Ovary (tissue), 9 donors: ENCODE results near the gene SESN1. TPM values are rescaled to one million over a fixed set of nuclear protein-coding genes. Genes with fewer than 3 reads are reported as not detected.

Source experiments
- DNase-seq, 5 donors: peaks; one replicate each; pipeline ENCODE4 v3.0.0-alpha.2; 2019 to 2020
- H3K27ac ChIP-seq, 2 donors: fragments of 200-600 bp; one replicate each; pipeline versions ENCODE4 v1.5.1 to v1.8.0; 2019 to 2022
- H3K27me3 ChIP-seq: fragments of 200-600 bp; one replicate; pipeline ENCODE4 v1.8.0; 2022
- H3K36me3 ChIP-seq: fragments of 200-600 bp; sonication (generic); one replicate; pipeline ENCODE4 v1.5.1; 2019
- H3K4me1 ChIP-seq: one replicate; pipeline ENCODE4 v1.8.1; 2013; ENCODE audit warnings: mild to moderate bottlenecking, moderate library complexity; ENCODE audit not compliant: insufficient read depth
- H3K4me3 ChIP-seq: fragments of 200-600 bp; sonication (generic); one replicate; pipeline ENCODE4 v1.5.1; 2017
- H3K9me3 ChIP-seq, 2 donors: fragments of 200-600 bp in 1 of 2; sonication (generic) in 1 of 2; one replicate each; pipeline versions ENCODE4 v1.5.1 to v1.8.1; 2013 to 2019; ENCODE audit warnings: mild to moderate bottlenecking in 1 of 2, moderate library complexity in 1 of 2
- CTCF ChIP-seq, 3 donors: fragments of 450-650 bp in 2 of 3; fragments of 200-600 bp in 1 of 3; IDR thresholded peaks; one replicate each; pipeline versions ENCODE4 v1.5.1 to v1.8.0; 2016 to 2022; ENCODE audit warnings: antibody characterized with exemption in 3 of 3, mild to moderate bottlenecking in 1 of 3
- EP300 ChIP-seq: sonication (generic); formaldehyde crosslinking; IDR thresholded peaks from one replicate; pipeline ENCODE4 v1.6.1; 2017; ENCODE audit warnings: antibody characterized with exemption
- POLR2A ChIP-seq: fragments of 450-650 bp; IDR thresholded peaks from one replicate; pipeline ENCODE4 v1.6.1; 2017; ENCODE audit warnings: antibody characterized with exemption, mild to moderate bottlenecking, moderate library complexity
- WGBS, 3 donors: extraction: QIAGEN DNeasy Blood & Tissue Kit in 1 of 3; methylation state at CpG; one replicate each; pipeline versions ENCODE4 v1.1.5 to v1.1.7; 2013 to 2017; 5-methylcytosine and 5-hydroxymethylcytosine counted together
- intact Hi-C, 4 donors: fragments of 100-400 bp; cut with DNase I; formaldehyde crosslinking; loops; one replicate each; pipeline versions ENCODE4 v1.11.0 to v1.15.1; 2022 to 2023
- polyA plus RNA-seq, 2 donors: library from polyadenylated mRNA; stranded (reverse); fragments of 200-250 nt in 1 of 2; fragments of 350-450 nt in 1 of 2; fragmentation: Illumina TruSeq in 1 of 2; extraction: RNeasy Lipid Tissue Mini Kit (QIAGEN cat#74804) in 1 of 2; gene quantifications; one replicate each; pipeline ENCODE4 v1.2.3, GENCODE V29; 2013 to 2014
- total RNA-seq, 7 donors: library from RNA; depleted of rRNA in 2 of 7; stranded (reverse); fragments of >200 nt in 2 of 7; fragmentation: NEBNext Ultra II Directional in 3 of 7; extraction: Animal tissue kit (Norgen Biotek cat#: 25700) in 3 of 7; gene quantifications; one replicate each; pipeline versions ENCODE4 v1.1.0 to v1.2.4, GENCODE V29; 2016 to 2023
- donor health status: DM: no; HTN: no; CAD: no; lungs with moderate emphysema.
- donor health status: DM: no; HTN: no; CAD: no.
- donor health status: Bipolar disorder and iron deficiency.
- donor health status: DM: yes; HTN: yes; CAD: no.
- donor health status: DM: no; HTN: no; CAD: no.
- donor health status: DM: yes; HTN: yes; CAD: no.

The SESN1 gene
- total and polyA plus RNA-seq, 9 donors: 36.5 to 97.2 (median 65.4) TPM

- H3K9me3 ChIP-seq: no peaks in the 10 kb centered on the region
- H3K4me1 ChIP-seq: peaks cover 8% of the 10 kb centered on the region
- DNase-seq: peak in 1 of 5 donors; percentile 59
- H3K27ac ChIP-seq: peak overlapping the region in 1 of 2 donors; percentile 57
- intact Hi-C loops: no loop called here
- no peak overlapping the region for H3K4me3 ChIP-seq
- WGBS, 3 donors: 94 to 97% (median 95%) methylated on average over 14 of the region's 14 CpGs
- H3K27me3 ChIP-seq: no peaks in the 10 kb centered on the region
- TF ChIP-seq CTCF (IDR thresholded peaks at IDR 0.05) (no peak), POLR2A (no peak), EP300 (no peak)
- H3K36me3 ChIP-seq: no peaks in the 10 kb centered on the region
Measured at GRCh38 chr6:108961077-108961476, 133.6 kb downstream of the SESN1 start.

GRCh38 chr6:108960601-108961000 is 134.0 kb downstream of the SESN1 start:
- DNase-seq: peak in 3 of 5 donors; percentile 42 to 79 (median 69)
- H3K27ac ChIP-seq: peak overlapping the region in 1 of 2 donors; percentile 57
- H3K4me1 ChIP-seq: peaks cover 8% of the 10 kb centered on the region

GRCh38 chr6:108959972-108960582 is 134.6 kb downstream of the SESN1 start:
- WGBS, 3 donors: 76 to 79% (median 78%) methylated on average over 10 of the region's 10 CpGs
- H3K27me3 ChIP-seq: no peaks in the 10 kb centered on the region
- TF ChIP-seq EP300: no peak
- no peak for TF ChIP-seq CTCF (IDR thresholded peaks at IDR 0.05)
- TF ChIP-seq POLR2A: no peak
- H3K27ac ChIP-seq: peak overlapping the region in 1 of 2 donors; percentile 57
- H3K4me1 ChIP-seq: peaks cover 8% of the 10 kb centered on the region
- intact Hi-C loops: loop anchor here in 1 of 4 donors (10.0 kb wide), 1 partner anchor 45 kb away; no protein-coding TSS in a partner anchor
- DNase-seq: peak in 2 of 5 donors; percentile 56 to 75
- no peak overlapping the region for H3K4me3 ChIP-seq
- no peaks in the 10 kb centered on the region for H3K9me3 ChIP-seq
- no peaks in the 10 kb centered on the region for H3K36me3 ChIP-seq

More at GRCh38 chr6:108960601-108961000, 134.0 kb downstream of the SESN1 start:
- no peaks in the 10 kb centered on the region for H3K36me3 ChIP-seq
- TF ChIP-seq POLR2A: no peak
- TF ChIP-seq EP300: no peak
- no peak for TF ChIP-seq CTCF (IDR thresholded peaks at IDR 0.05)
- 45 to 67% (median 46%) methylated on average over 7 of the region's 7 CpGs for WGBS, 3 donors
- no peaks in the 10 kb centered on the region for H3K9me3 ChIP-seq
- H3K4me3 ChIP-seq: no peak overlapping the region
- intact Hi-C loops: no loop called here
- no peaks in the 10 kb centered on the region for H3K27me3 ChIP-seq

GRCh38 chr6:108958900-108959770 is 135.5 kb downstream of the SESN1 start:
- DNase-seq: no peak
- Histone ChIP-seq H3K9me3 (no peaks in the 10 kb centered on the region), H3K36me3 (no peaks in the 10 kb centered on the region), H3K27ac (no peak overlapping the region), H3K4me1 (peaks cover 8% of the 10 kb centered on the region), H3K4me3 (no peak overlapping the region), H3K27me3 (no peaks in the 10 kb centered on the region)
- no peak for TF ChIP-seq EP300
- no peak for TF ChIP-seq POLR2A
- no peak for TF ChIP-seq CTCF (IDR thresholded peaks at IDR 0.05)
- intact Hi-C loops: loop anchor here in 1 of 4 donors (10.0 kb wide), 1 partner anchor 46 kb away; no protein-coding TSS in a partner anchor
- 90 to 93% (median 93%) methylated on average over 10 of the region's 10 CpGs for WGBS, 3 donors
